Peyer's patch (tissue), 4 donors: ENCODE data around the gene WDR64.

ENCODE experiments used
- CTCF ChIP-seq, 6 experiments: fragments of 450-650 bp in 4 of 6; fragments of 200-600 bp in 2 of 6; sonication (generic) in 1 of 6; IDR thresholded peaks; one replicate each; pipeline ENCODE4 v1.5.1; 2017 to 2019; ENCODE audit warnings: antibody characterized with exemption in 6 of 6, mild to moderate bottlenecking in 3 of 6, moderate library complexity in 1 of 6
- POLR2A ChIP-seq, 2 donors: fragments of 450-650 bp; IDR thresholded peaks; one replicate each; pipeline ENCODE4 v1.5.1; 2017; ENCODE audit warnings: antibody characterized with exemption in 2 of 2, mild to moderate bottlenecking in 2 of 2, moderate library complexity in 2 of 2

GRCh38 chr1:241715435-241715834, 63.4 kb downstream of the WDR64 start:
- TF ChIP-seq CTCF (IDR thresholded peaks at IDR 0.05) (no peak), POLR2A (IDR thresholded peaks at IDR 0.05) (no peak)
